Urinary bladder (tissue), 4 donors: ENCODE results near the gene CFAP20DC. TPM values are rescaled to one million over a fixed set of nuclear protein-coding genes. Genes with fewer than 3 reads are reported as not detected.
"Not testable (repeated sequence)": the region's sequence is repeated elsewhere in the genome, so short reads cannot be mapped to it uniquely, and the experiment has no call there.

Source experiments
- DNase-seq: peaks from one replicate; pipeline ENCODE4 v3.0.0-alpha.2; 2015; ENCODE audit errors: extremely low spot score
- H3K27ac ChIP-seq: one replicate; pipeline ENCODE4 v1.5.1; 2013; ENCODE audit warnings: low read depth, mild to moderate bottlenecking, moderate library complexity
- H3K36me3 ChIP-seq: one replicate; pipeline ENCODE4 v1.6.1; 2013; ENCODE audit warnings: mild to moderate bottlenecking, moderate library complexity; ENCODE audit not compliant: insufficient read depth
- H3K4me1 ChIP-seq: one replicate; pipeline ENCODE4 v1.6.1; 2013; ENCODE audit warnings: mild to moderate bottlenecking, moderate library complexity; ENCODE audit not compliant: insufficient read depth
- H3K4me3 ChIP-seq: one replicate; pipeline ENCODE4 v1.5.1; 2013; ENCODE audit warnings: low read depth, low read length
- WGBS: extraction: QIAGEN DNeasy Blood & Tissue Kit; methylation state at CpG from one replicate; pipeline ENCODE4 v1.1.7; 2013; 5-methylcytosine and 5-hydroxymethylcytosine counted together
- polyA plus RNA-seq: library from polyadenylated mRNA; stranded (reverse); fragments of 200-250 nt; gene quantifications from one replicate; pipeline ENCODE4 v1.2.3, GENCODE V29; 2013
- total RNA-seq: library from RNA; depleted of rRNA; stranded (reverse); fragments of >200 nt; gene quantifications from one replicate; pipeline ENCODE4 v1.2.3, GENCODE V29; 2014
- donor health status: healthy with polysubstance abuse.
- donor health status: healthy.

Gene CFAP20DC
- total RNA-seq (4.3 TPM), polyA plus RNA-seq (0.39 TPM)

- peak within 1 kb of the TSS; percentile 38 for H3K4me3 ChIP-seq
- DNase-seq: peak; percentile 90
- 3% methylated on average over 60 of the region's 60 CpGs for WGBS
- no peaks in the 10 kb centered on the region for H3K4me1 ChIP-seq
- H3K27ac ChIP-seq: no peak within 1 kb of the TSS
- H3K36me3 ChIP-seq: no peaks in the 10 kb centered on the region
Measured at GRCh38 chr3:59049671-59050331, at the start of gene CFAP20DC. TSS of gene CFAP20DC (minus strand) at chr3:59050025. CDS start at chr3:59049631, 394 bp downstream.

GRCh38 chr3:59098516-59098915 is 48.7 kb upstream of the CFAP20DC start:
- DNase-seq, H3K27ac ChIP-seq, H3K4me1 ChIP-seq, H3K4me3 ChIP-seq, H3K36me3 ChIP-seq: not testable (repeated sequence)
- 62% methylated on average over 1 of the region's 1 CpG for WGBS

- WGBS: 78% methylated on average over 3 of the region's 3 CpGs
Measured at GRCh38 chr3:59094446-59094845, 44.6 kb upstream of the CFAP20DC start.

GRCh38 chr3:59093521-59093920 is 43.7 kb upstream of the CFAP20DC start:
- H3K4me3 ChIP-seq: no peak overlapping the region
- H3K4me1 ChIP-seq: no peaks in the 10 kb centered on the region
- no peak for DNase-seq
- WGBS: 86% methylated on average over 1 of the region's 1 CpG
- H3K36me3 ChIP-seq: no peaks in the 10 kb centered on the region
- no peak overlapping the region for H3K27ac ChIP-seq

More at GRCh38 chr3:59094446-59094845, 44.6 kb upstream of the CFAP20DC start:
- Histone ChIP-seq H3K27ac (no peak overlapping the region), H3K36me3 (no peaks in the 10 kb centered on the region), H3K4me1 (no peaks in the 10 kb centered on the region), H3K4me3 (no peak overlapping the region)
- no peak for DNase-seq

GRCh38 chr3:59088761-59089160 is 38.9 kb upstream of the CFAP20DC start:
- no peak overlapping the region for H3K27ac ChIP-seq
- WGBS: 19% methylated on average over 1 of the region's 1 CpG
- no peaks in the 10 kb centered on the region for H3K4me1 ChIP-seq
- no peaks in the 10 kb centered on the region for H3K36me3 ChIP-seq
- no peak for DNase-seq
- no peak overlapping the region for H3K4me3 ChIP-seq

- Histone ChIP-seq H3K4me3 (no peak overlapping the region), H3K27ac (no peak overlapping the region), H3K4me1 (no peaks in the 10 kb centered on the region), H3K36me3 (no peaks in the 10 kb centered on the region)
- 62% methylated on average over 3 of the region's 3 CpGs for WGBS
- no peak for DNase-seq
Measured at GRCh38 chr3:59085976-59086375, 36.2 kb upstream of the CFAP20DC start.

- 35% methylated on average over 1 of the region's 1 CpG for WGBS
- no peak overlapping the region for H3K4me3 ChIP-seq
- peak; percentile 14 for DNase-seq
- no peaks in the 10 kb centered on the region for H3K4me1 ChIP-seq
- H3K27ac ChIP-seq: no peak overlapping the region
- H3K36me3 ChIP-seq: no peaks in the 10 kb centered on the region
Measured at GRCh38 chr3:59084583-59084982, 34.8 kb upstream of the CFAP20DC start.

GRCh38 chr3:59082106-59082505 is 32.3 kb upstream of the CFAP20DC start:
- Histone ChIP-seq H3K27ac (no peak overlapping the region), H3K4me1 (no peaks in the 10 kb centered on the region), H3K4me3 (no peak overlapping the region), H3K36me3 (no peaks in the 10 kb centered on the region)
- 89% methylated on average over 4 of the region's 4 CpGs for WGBS
- DNase-seq: no peak

GRCh38 chr3:59081071-59081470 is 31.2 kb upstream of the CFAP20DC start:
- DNase-seq: no peak
- Histone ChIP-seq H3K4me3 (no peak overlapping the region), H3K36me3 (no peaks in the 10 kb centered on the region), H3K4me1 (no peaks in the 10 kb centered on the region), H3K27ac (no peak overlapping the region)
- 87% methylated on average over 2 of the region's 2 CpGs for WGBS

GRCh38 chr3:59079962-59080361 is 30.1 kb upstream of the CFAP20DC start:
- Histone ChIP-seq H3K27ac (no peak overlapping the region), H3K4me1 (no peaks in the 10 kb centered on the region), H3K4me3 (no peak overlapping the region), H3K36me3 (no peaks in the 10 kb centered on the region)
- DNase-seq: no peak
- WGBS: 44% methylated on average over 1 of the region's 1 CpG

- Histone ChIP-seq H3K27ac (no peak overlapping the region), H3K4me3 (no peak overlapping the region), H3K36me3 (no peaks in the 10 kb centered on the region), H3K4me1 (no peaks in the 10 kb centered on the region)
- DNase-seq: no peak
Measured at GRCh38 chr3:59074764-59075163, 24.9 kb upstream of the CFAP20DC start.

- Histone ChIP-seq H3K36me3 (no peaks in the 10 kb centered on the region), H3K4me1 (no peaks in the 10 kb centered on the region), H3K27ac (no peak overlapping the region), H3K4me3 (no peak overlapping the region)
- no peak for DNase-seq
- 26% methylated on average over 6 of the region's 6 CpGs for WGBS
Measured at GRCh38 chr3:59072681-59073080, 22.9 kb upstream of the CFAP20DC start.

GRCh38 chr3:59069838-59070237 is 20.0 kb upstream of the CFAP20DC start:
- WGBS: 82% methylated on average over 2 of the region's 2 CpGs
- H3K27ac ChIP-seq: no peak overlapping the region
- DNase-seq: no peak
- H3K4me3 ChIP-seq: no peak overlapping the region
- no peaks in the 10 kb centered on the region for H3K4me1 ChIP-seq
- H3K36me3 ChIP-seq: no peaks in the 10 kb centered on the region

GRCh38 chr3:59065240-59065639 is 15.4 kb upstream of the CFAP20DC start:
- no peak for DNase-seq
- 81% methylated on average over 7 of the region's 7 CpGs for WGBS
- no peak overlapping the region for H3K4me3 ChIP-seq
- H3K4me1 ChIP-seq: no peaks in the 10 kb centered on the region
- H3K36me3 ChIP-seq: no peaks in the 10 kb centered on the region
- H3K27ac ChIP-seq: no peak overlapping the region

GRCh38 chr3:59064728-59065127 is 14.9 kb upstream of the CFAP20DC start:
- H3K4me1 ChIP-seq: no peaks in the 10 kb centered on the region
- H3K36me3 ChIP-seq: no peaks in the 10 kb centered on the region
- WGBS: 64% methylated on average over 3 of the region's 3 CpGs
- no peak overlapping the region for H3K4me3 ChIP-seq
- no peak for DNase-seq
- no peak overlapping the region for H3K27ac ChIP-seq
